ENCODE results near the gene RARS2. TPM values are rescaled to one million over a fixed set of nuclear protein-coding genes. Genes with fewer than 3 reads are reported as not detected.

RARS2 gene
- total RNA-seq, 1 donor from 2014 or later: 34.0 TPM

DNA sequence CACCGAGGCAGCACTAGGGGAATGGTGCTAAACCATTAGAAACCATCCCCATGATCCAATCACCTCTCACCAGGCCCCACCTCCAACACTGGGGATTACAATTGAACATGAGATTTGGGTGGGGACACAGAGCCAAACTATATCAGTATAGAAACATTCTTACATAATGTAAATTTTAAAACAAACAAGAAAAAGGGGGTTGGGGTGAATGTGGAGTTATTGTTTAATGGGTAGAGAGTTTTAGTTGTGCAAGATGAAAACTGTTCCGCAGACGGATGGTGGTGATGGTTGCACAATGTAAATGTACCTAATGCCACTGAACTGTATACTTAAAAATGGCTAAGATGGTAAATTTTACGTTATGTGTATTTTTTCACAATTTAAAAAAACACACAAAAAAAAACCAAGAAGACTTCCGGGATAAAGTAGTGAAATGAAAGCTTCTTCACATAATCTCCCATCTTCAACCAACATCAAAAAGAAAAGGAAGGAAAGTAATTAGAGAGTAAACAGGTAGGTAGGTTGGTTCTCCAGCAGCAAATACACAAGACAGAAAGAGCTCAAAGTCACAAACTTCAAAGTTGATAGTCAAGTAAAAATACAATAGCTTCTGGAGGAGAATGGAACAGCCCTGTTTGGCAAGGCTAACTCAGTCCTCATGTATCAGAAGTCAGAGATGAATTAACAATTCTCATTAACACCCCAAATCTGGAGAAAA, 16.3 kb downstream of the RARS2 start:
- no peak for DNase-seq (ENCODE audit: low read depth, low spot score)

DNA sequence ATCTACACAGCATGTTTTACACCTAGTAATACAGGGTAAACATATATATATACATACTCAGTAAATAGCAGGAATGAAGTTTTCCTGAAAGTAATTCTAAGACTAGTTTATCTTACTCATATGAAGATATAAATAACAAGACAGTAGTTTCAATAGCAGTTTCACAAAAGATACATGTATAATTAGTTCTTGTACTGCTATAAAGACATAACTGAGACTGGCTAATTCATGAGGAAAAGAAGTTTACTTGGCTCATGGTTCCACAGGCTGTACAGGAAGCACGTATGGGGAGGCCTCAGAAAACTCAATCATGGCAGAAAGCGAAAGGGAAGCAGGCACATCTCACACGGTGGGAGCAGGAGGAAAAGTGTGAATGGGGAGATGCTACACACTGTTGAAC, 16.9 kb downstream of the RARS2 start:
- no peak for DNase-seq (ENCODE audit: low read depth, low spot score)

DNA sequence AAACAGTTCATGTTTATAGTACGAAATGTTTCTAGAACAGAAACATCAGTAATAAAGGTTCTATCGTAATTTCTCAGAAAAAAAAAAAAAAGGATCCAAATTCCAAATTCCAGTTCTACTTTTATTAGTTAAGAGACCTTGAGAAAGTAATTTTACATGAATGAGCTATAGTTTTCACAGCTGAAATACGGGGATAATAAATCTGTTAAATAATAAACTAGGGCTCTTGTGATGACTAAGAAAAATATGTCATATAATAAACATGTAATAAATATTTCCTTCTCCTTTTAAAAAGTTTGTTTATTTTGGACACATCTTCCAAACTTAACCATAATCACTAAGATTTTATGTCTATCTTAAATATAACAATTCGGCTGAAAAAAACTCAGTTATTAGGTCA, 17.8 kb downstream of the RARS2 start:
- DNase-seq (ENCODE audit: low read depth, low spot score): no peak

DNA sequence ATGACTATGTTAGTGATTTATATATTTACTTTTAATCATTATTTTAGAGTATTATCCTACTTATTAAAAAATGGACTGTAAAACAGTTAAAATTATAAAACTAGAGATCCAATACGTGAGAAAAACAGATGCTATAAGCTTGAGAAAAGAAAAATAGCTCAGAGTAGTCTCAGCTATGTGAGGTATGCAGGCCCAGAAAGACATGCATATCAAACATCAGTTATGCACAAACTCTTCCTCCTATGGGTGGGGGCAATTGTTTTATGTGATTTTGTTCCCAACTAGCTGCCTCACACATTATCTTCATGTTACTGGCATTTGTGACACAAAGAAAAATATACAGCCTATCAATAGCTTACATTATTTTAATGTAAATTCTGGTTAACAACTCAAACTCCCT, 28.8 kb downstream of the RARS2 start:
- no peak for DNase-seq (ENCODE audit: low read depth, low spot score)

DNA sequence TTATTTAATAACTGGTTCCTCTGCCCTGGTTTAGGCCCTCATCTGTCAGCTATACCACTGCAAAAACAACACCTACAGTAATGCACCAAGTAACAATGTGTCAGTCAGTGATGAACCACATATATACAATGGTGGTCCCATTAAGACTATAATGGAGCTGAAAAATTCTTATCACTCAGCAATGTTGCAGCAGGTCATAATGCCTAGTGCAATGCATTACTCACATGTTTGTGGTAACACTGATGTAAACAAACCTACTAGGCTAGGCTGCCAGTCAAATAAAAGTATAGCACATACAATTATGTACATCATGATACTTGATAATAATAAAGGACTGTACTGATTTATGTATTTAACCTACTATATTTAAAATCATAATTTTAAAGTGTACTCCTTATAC, 31.3 kb downstream of the RARS2 start:
- DNase-seq (ENCODE audit: low read depth, low spot score): no peak

DNA sequence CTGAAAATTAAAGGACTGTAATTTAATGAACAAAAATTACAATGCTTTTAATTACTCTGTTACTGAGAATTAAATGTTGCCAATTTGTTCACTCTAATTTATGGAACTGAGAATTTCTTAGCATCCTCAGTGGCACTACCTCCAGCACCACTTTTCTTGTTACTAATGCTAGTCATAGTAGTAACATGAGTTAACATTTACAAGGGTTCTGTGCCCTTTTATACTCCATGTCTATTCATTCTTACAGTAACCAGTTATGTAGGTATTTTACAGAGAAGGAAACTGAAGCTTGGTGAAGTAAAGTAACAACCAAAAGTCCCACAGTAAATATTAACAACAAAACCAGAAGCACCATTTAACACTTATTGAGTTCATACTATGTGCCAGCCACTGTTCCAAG, 34.3 kb downstream of the RARS2 start:
- no peak for DNase-seq (ENCODE audit: low read depth, low spot score)

DNA sequence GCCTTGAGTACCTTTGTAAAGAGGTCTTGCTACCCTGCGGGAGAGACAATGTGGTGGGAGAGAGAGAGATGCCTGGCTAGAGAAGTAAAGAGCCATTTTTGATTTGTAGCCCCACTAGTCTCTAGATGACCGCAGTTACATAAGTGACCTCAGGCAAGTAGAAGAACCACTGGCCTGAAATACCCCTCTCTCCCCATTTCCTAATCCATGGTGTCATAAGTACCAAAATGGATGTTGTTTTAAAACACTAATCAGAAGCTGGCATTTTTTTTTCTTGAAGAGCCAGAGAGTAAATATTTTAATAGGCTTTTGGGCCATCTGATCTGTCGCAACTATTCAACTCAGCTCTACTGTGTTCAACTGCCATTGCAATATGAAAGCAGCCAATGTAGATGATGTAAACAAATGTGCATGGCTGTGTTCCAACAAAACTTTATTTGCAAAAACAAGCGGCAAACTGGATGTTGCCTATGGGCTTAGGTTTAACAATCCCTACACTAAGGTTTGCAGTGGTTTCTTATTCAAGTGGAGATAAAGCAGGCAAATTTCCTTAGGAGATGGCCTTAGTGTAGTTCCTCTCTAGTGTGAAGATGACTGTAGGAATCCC, 36.5 kb downstream of the RARS2 start:
- no peak for DNase-seq (ENCODE audit: low read depth, low spot score)

DNA sequence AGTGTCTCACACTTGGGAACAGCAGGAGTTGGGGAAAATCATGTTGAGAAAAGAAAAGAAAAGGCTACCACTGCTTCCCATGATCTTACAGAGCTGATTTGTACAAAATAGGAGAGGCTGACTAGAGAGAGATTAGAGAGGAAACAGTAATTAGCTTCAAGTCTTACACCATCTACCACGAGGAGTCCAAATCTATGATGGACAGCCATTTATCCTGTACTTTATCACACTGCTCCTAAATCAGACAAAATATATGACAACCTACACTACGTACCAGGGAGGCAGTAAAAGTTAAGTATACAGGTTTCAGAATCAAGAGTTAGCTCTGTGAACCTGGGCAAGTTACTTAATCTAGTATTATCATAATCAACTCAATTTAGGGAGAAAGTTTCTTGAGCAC, 38.0 kb downstream of the RARS2 start:
- DNase-seq (ENCODE audit: low read depth, low spot score): no peak

DNA sequence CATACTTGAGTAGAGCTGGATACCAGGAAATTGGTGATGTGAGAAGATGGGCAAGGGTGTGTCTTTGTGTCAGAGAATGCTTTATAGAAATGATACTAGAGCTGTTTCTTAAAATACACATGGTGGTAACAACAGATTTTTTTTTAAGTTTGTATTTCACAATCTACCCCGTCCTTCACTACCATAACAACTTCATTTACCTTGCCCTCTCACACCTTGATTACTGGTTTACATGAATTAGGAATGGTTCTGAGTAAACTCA, 45.4 kb downstream of the RARS2 start:
- DNase-seq (ENCODE audit: low read depth, low spot score): no peak

DNA sequence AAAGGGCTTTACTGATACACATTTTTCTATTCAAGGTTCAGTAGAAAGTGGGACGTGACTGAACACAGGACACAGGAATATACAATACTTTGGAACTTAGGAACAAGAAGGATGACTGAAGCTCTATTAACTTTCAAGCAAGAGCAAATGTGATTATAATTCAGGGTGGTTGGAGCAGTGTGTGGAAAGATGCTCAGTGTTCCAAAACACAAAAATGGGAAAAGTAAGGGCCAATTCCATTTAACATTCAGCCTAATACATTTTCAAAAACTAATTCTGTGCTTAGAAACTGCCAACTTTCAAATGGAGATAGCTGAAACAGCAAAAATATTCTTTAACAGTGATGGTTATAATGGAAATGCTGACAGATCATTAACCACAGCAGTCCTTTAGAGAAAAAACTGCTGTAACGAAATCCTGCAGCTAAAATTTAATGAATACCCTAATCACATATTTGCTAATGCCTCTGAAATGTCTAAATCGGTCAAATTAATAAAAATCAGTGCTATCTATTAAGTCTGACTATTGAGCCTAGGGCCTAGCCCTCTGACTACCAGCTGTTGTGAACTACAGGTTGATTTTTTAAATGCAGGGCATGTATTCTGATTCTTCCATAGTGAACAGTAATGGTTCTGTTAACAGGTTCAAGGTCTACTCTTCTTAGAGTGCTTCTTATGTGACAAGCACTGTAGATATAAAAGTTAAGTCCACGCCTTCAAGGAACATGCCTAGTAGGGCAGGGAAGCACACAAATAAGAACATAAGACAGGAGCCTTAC, 45.9 kb downstream of the RARS2 start:
- no peak for DNase-seq (ENCODE audit: low read depth, low spot score)

DNA sequence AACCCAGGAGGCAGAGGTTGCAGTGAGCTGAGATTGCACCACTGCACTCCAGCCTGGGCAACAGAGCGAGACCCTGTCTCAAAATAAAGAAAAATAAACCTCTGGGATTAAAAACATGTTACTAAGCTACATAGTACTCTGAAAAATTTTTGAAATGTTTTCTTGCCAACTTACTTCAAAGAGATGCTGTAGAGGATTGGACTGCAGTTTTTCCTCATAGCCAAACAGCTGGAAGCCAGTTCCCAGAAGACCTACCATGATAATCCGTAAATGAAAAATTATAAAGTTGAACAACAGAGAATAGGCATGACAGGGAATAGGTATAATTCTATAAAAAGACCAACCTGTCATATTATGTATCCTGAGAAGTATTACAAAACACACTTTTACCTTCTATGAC, 48.0 kb downstream of the RARS2 start:
- DNase-seq (ENCODE audit: low read depth, low spot score): no peak

DNA sequence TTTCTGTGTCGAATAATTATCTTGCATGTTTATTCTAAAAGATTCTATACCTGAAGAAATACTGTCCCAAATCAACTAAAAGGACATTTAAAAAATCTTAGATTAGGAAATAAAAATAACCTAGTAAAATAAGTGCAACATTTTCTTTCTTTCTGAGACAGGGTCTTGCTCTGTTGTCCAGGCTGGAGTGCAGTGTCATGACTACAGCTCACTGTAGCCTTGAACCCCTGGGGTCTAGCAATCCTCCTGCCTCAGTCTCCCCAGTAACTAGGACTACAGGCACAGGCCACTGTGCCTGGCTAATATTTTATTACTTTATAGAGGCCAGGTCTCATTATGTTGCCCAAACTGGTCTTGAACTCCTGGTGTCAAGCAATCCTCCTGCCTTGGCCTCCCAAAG, 48.7 kb downstream of the RARS2 start:
- no peak for DNase-seq (ENCODE audit: low read depth, low spot score)

DNA sequence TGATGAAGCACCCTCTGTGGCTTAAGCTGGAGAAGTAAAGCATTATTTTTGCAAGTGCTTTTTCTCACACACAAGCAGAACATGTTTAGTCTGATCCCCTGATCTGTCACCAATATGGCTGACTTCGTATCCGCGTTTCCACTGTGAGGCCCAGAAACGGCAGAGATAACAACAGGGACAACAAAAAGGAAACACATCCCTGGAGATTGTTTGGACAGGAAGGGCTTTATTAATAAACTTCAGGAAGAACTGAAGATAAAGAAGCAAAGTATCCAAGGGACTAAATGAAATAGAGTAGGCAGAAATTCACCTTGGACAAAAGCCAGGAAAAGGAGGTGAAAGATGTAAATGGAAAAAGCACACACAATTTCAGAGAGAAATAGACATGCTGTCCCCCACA, 49.2 kb downstream of the RARS2 start:
- peak; percentile 57 for DNase-seq (ENCODE audit: low read depth, low spot score)

DNA sequence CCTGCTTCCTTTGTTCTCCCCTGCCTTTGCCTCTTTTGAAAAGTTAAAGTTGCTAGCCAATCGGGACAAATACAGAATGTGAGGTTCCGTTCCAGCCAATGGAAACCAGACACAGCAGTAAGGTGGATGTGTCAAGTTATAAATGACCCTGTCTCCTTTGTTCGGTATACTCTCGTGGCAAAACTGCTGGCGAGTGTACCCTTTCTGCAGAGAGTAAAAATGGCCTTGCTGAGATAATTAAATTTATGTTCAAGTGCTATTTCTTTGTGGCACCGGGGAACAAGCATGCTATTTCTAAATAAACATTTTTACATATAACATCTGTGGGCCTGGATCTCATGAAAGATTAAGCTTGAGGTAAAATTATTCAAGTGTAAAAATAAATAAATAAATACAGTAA, 50.2 kb downstream of the RARS2 start:
- no peak for DNase-seq (ENCODE audit: low read depth, low spot score)

DNA sequence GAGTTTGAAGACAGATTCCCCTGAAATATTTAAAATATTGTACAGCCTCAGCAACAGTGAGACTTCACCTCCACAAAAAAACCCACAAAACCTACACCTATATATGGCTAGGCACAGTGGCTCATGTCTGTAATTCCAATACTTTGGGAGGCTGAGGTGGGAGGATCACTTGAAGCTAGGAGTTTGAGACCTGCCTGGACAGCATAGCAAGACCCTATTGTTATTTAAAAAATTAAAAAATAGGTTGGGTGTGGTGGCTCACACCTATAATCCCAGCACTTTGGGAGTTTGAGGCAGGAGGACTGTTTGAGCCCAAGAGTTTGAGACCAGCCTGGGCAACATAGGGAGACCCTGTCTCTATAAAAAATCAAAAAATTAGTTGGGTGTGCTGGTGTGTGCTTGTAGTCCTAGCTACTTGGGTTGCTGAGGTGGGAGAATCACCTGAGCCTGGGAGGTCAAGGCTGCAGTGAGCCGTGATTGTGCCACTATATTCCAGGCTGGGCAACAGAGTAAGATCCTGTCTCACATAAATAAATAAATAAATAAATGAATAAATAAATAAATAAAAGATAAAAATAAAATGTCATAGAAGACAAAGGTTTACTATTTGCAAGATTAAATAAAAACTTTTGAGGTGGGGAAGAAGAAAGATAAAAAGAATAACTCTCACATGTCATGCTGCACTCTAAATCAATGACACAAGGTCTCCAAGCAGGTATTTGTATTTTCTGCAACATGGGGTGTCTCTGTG, 51.1 kb downstream of the RARS2 start:
- no peak for DNase-seq (ENCODE audit: low read depth, low spot score)

DNA sequence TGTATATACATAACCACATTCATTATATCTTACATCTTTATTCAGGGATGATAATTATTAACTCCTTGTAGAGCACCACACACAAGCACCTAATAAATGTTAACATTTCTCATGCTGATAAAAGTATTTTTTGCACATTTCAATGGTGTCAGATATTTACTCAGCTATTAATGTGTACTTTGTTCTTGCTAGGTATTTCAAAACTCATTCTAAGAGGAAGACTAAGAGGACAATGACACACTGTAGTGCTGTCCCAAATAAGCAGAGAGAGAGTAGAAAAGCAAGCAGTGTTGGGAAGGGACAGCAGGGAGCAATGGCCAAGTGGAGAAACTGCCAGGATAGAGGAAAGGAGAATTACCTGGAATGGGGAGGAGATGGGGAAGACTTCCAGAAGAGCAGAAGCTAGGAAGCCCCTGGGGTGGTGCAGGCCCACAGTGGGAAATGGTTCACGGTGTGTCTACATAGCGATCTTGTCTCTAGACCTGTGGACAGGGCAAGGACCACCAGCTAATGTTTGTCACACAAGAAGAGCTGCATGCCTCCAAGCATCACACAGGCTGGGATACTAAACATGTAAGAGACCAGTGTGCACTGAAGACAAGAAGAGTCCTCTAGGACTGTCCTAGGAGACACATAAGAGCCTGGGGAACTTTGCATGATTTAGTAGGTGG, 55.3 kb downstream of the RARS2 start:
- DNase-seq (ENCODE audit: low read depth, low spot score): no peak

DNA sequence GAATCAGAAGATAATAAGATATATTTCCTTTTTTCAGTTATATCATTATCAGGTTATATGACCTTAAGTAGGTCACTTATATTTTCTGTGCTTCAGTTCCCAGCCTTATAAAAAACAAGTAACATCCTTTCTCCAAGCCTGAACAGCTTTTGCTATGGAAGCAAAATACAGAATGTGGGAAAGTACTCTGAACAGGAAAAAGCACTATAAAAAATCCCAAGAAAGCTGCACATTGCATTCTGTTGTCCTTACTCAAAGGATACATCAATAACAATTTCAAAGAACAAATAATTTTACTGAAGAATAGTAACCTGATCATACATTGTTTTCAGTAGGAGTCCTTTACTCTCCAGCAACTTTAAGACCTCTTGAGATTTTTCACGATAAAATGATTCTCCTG, 60.6 kb downstream of the RARS2 start:
- DNase-seq (ENCODE audit: low read depth, low spot score): no peak

DNA sequence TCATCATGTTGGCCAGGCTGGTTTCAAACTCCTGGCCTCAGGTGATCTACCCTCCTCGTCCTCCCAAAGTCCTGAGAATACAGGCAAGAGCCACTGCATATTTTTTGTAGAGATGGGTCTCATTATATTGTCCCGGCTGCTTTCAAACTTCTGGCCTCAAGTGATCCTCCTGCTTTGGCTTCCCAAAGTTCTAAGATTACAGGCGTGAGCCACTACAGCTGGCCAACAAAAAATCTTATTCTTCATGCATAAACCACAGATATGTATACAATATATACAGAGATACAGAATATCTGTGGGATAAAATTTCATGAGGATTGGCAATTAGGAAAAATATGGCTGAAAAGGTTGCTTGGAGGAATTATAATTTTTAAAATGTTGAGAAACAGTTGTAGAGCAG, 67.1 kb downstream of the RARS2 start:
- no peak for DNase-seq (ENCODE audit: low read depth, low spot score)

DNA sequence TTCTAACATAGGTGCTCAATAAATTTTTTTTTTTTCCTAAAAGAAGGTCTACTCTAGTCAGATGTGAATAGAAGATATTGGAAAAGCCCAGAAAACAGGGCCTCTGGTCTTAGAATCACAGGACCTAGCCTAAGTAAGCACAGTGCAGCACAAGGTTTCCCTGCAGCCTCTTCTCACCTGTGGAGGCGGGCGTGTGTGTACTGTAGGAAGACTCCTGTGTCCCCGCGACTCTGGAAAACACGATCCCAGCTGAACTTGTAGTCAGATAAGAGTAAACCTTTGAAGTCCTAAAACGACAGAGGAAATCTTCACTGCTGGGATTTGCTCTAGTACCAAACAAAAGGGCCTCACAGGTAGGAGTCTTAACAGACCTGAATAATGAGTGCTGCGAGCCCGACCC, 71.3 kb downstream of the RARS2 start:
- no peak for DNase-seq (ENCODE audit: low read depth, low spot score)

DNA sequence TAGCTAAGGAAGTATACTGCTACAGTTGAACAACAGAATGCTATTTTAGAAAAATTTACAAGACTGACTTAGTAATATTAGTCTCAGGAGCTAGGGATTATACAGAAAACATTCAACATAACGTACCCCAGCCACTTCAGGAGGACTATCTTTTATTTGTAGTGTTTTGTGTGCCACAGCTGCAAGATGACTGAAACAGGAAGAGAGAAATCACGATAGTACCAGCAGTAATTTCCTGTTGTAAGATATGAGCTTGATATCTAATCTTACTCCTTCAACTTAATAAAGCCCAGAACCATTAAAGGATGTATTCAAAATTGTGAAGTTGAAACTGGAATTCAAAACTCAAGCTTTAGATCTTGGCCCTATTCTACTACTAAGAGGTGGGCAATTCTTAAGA, 75.0 kb downstream of the RARS2 start:
- DNase-seq (ENCODE audit: low read depth, low spot score): peak; percentile 5

DNA sequence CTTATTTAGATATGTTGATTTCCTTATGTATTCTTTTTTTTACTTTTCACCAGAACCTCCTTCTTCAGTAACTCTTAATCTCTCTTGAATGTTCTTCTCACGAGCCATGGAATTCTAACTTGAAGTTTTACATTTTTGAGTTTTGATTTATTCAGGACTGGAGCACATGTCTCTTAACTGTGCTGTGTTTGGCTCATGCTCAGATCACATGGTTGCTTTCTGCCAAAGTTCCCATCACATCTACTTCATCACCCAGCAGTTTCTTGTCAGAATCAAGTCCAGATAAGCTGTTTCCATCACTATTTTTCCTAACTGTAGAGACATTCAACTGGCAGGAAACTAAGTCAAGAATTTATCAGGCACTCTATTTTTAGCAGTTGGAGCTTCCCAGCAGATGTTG, 85.3 kb downstream of the RARS2 start:
- DNase-seq (ENCODE audit: low read depth, low spot score): no peak
